ENCODE measurements around the gene CMTM3. TPM values are rescaled to one million over a fixed set of nuclear protein-coding genes. Genes with fewer than 3 reads are reported as not detected.
A peak's percentile ranks its signal among the peaks of the same experiment; 100 is the strongest.
"Not testable (repeated sequence)": the region's sequence is repeated elsewhere in the genome, so short reads cannot be mapped to it uniquely, and the experiment has no call there.

CMTM3 gene
- total RNA-seq, 1 donor from 2014 or later: 86.9 TPM

- DNase-seq (ENCODE audit: extremely low read depth, low read depth, low spot score): not testable (repeated sequence)
These were observed 27.1 kb downstream of the CMTM3 start for GRCh38 chr16:66631558-66631957.

GRCh38 chr16:66634527-66635196, 30.2 kb downstream of the CMTM3 start:
- no peak for DNase-seq (ENCODE audit: extremely low read depth, low read depth, low spot score)

DNA sequence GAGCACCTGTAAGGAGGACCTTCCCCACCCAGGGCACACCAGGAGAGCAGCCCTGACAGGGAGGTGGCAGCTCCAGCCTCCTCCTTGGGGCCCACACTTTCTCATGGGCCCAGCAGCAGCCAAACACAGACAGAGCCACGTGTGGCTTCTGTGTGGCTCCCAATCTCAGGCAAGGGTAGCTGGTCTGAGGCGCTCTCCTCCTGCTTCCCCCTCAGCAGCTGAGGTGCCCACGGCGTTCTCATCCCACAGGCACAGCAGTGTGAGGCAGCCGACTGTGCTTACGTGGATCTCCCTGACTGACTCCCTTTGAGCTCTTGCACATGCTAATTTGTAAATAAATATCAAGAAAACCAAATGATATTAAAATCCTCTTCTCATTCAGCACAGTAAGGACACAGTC, 30.9 kb downstream of the CMTM3 start:
- no peak for DNase-seq (ENCODE audit: extremely low read depth, low read depth, low spot score)

DNA sequence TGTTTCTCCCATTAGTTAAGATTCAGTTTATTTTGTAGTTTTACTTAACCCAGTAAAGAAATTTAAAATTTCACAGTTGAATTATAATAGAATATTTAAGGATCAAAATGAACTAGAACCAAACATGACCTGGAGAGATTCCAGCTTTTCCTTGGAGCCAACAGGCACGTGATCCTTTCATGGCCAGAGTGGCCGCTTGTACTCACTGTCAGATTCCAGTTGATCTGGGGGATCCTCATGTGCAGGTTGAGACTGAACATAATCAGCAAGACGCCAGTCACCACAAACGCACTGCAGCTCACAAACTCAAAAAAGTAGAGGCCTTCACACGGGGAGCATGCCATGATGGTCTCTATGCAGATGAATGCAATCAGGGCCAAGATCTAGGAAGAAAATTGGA, 31.7 kb downstream of the CMTM3 start:
- no peak for DNase-seq (ENCODE audit: extremely low read depth, low read depth, low spot score)

DNA sequence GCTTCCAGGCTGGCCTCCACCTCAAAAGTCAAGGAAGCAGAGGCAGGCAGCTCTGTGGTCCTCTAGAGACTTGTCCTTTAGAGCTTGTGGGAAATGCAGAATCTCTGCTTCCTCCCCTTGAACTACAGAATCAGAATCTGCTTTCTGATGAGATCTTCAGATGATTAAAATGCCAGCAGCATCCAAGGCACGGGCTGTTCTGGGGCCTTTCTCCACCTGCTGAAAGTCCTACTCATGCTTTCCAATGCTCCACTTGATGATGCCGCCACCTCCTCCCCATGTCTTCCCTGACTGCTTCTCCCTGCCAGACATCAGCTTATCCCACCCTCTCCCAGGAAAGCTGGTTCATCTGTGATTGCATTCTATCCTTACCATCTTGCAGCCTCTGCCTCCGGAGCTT, 33.3 kb downstream of the CMTM3 start:
- no peak for DNase-seq (ENCODE audit: extremely low read depth, low read depth, low spot score)

GRCh38 chr16:66639091-66639885, 34.8 kb downstream of the CMTM3 start:
- no peak for DNase-seq (ENCODE audit: extremely low read depth, low read depth, low spot score)

GRCh38 chr16:66640724-66641314, 36.3 kb downstream of the CMTM3 start:
- no peak for DNase-seq (ENCODE audit: extremely low read depth, low read depth, low spot score)

- DNase-seq (ENCODE audit: extremely low read depth, low read depth, low spot score): no peak
These were observed 36.9 kb downstream of the CMTM3 start for GRCh38 chr16:66641387-66641786.

DNA sequence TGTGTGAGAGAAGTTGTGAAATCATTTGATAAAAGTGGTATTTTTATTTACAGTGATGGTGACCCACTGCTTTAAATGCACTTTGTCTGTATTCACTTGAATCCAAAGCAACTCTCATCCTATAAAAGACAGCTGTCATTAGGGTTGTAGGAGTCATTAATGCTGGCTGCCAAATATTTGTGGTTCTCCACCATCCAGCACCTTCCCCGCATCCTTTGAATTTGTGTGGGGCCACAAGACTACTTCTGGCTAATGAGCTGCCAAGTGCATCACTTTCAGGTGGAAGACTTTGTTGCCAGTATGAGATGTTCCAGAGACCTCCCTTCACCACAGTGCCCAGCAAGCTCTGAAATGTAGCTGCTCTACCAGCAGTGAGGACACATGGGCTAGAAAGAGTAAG, 43.4 kb downstream of the CMTM3 start:
- no peak for DNase-seq (ENCODE audit: extremely low read depth, low read depth, low spot score)

GRCh38 chr16:66649167-66649566, 44.7 kb downstream of the CMTM3 start:
- no peak for DNase-seq (ENCODE audit: extremely low read depth, low read depth, low spot score)

GRCh38 chr16:66649636-66650205, 45.2 kb downstream of the CMTM3 start:
- no peak for DNase-seq (ENCODE audit: extremely low read depth, low read depth, low spot score)

GRCh38 chr16:66650707-66651473, 46.4 kb downstream of the CMTM3 start:
- peak; percentile 45 for DNase-seq (ENCODE audit: extremely low read depth, low read depth, low spot score)

- no peak for DNase-seq (ENCODE audit: extremely low read depth, low read depth, low spot score)
These were observed 46.9 kb downstream of the CMTM3 start for GRCh38 chr16:66651474-66651765.

GRCh38 chr16:66651965-66652364, 47.5 kb downstream of the CMTM3 start:
- no peak for DNase-seq (ENCODE audit: extremely low read depth, low read depth, low spot score)

DNA sequence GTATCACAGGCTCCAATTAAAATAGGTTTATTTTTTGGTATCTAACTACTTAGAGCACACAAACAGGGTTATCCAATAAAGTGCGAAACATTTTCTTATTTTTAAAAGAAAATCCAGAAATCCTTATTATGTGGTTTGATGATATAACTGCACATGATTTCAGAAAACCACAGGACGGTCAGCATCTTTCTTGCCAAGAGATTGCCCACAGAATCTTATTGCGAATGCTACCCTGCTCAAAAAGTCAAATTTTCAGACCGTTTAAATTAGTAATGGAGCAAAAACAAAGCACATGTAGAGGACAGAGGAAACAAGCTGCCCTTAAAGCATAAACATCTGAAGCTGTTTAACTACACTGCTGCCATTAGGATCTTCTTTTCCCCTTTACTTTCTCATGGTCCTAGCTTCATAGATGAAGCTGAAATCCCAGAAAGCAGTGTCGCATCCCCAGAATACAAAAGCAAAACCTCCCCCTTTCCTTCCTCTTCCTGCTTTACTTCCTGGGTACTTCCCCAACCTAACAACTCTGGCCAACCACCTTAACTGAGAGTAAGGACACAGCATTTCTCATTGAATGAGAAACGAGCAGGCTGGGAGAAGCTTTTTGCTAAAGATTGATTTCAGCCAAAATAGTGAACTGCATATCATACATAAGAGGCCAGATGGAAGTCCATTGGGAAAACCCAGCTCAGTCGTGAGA, 48.3 kb downstream of the CMTM3 start:
- DNase-seq (ENCODE audit: extremely low read depth, low read depth, low spot score): no peak

- DNase-seq (ENCODE audit: extremely low read depth, low read depth, low spot score): no peak
These were observed 49.3 kb downstream of the CMTM3 start for GRCh38 chr16:66653581-66654350.

- no peak for DNase-seq (ENCODE audit: extremely low read depth, low read depth, low spot score)
These were observed 52.0 kb downstream of the CMTM3 start for GRCh38 chr16:66656547-66656946.

GRCh38 chr16:66658143-66658859, 53.8 kb downstream of the CMTM3 start:
- no peak for DNase-seq (ENCODE audit: extremely low read depth, low read depth, low spot score)

- DNase-seq (ENCODE audit: extremely low read depth, low read depth, low spot score): no peak
These were observed 54.3 kb downstream of the CMTM3 start for GRCh38 chr16:66658860-66659190.

Measured in glomerular endothelial cell (primary cell).